Measurements from ENCODE around the gene THADA. TPM values are rescaled to one million over a fixed set of nuclear protein-coding genes. Genes with fewer than 3 reads are reported as not detected.

Gene THADA
- total and polyA plus RNA-seq, 10 donors, result 14.2 to 51.3 (median 40.0) TPM

GRCh38 chr2:43375746-43376522, 219.9 kb downstream of the THADA start:
- peaks cover 0 to 13% (median 2%) of the 10 kb centered on the region in 6 donors for H3K36me3 ChIP-seq
- no peaks in the 10 kb centered on the region for H3K4me1 ChIP-seq
- TF ChIP-seq POLR2A (IDR thresholded peaks at IDR 0.05) (no peak), CTCF (IDR thresholded peaks at IDR 0.05 in 8 of 11, conservative IDR thresholded peaks at IDR 0.05 in 3 of 11) (no peak), POLR2AphosphoS5 (IDR thresholded peaks at IDR 0.05) (no peak)
- no peak for DNase-seq
- H3K4me3 ChIP-seq, result no peak overlapping the region
- WGBS, 5 donors, result 74 to 91% (median 87%) methylated on average over 3 of the region's 3 CpGs
- intact Hi-C loops (cut with DNase I; ENCODE audit: low total_unique reads), result no loop called here
- H3K27me3 ChIP-seq (replicated peaks in 1 of 7), result no peaks in the 10 kb centered on the region
- H3K27ac ChIP-seq, result no peak overlapping the region
- H3K9me3 ChIP-seq, result no peaks in the 10 kb centered on the region

- DNase-seq, result no peak
- intact Hi-C loops (cut with DNase I; ENCODE audit: low total_unique reads), result no loop called here
- Histone ChIP-seq H3K27ac (no peak overlapping the region), H3K4me3 (no peak overlapping the region), H3K4me1 (peaks cover 0 to 16% (median 0%) of the 10 kb centered on the region in 6 donors), H3K27me3 (replicated peaks in 1 of 7) (no peaks in the 10 kb centered on the region), H3K9me3 (no peaks in the 10 kb centered on the region), H3K36me3 (peaks cover 0 to 6% (median 0%) of the 10 kb centered on the region in 6 donors)
- 93 to 97% (median 96%) methylated on average over 8 of the region's 8 CpGs for WGBS, 5 donors
- no peak for TF ChIP-seq CTCF (IDR thresholded peaks at IDR 0.05 in 8 of 11, conservative IDR thresholded peaks at IDR 0.05 in 3 of 11)
- TF ChIP-seq POLR2A (IDR thresholded peaks at IDR 0.05), result no peak
- no peak for TF ChIP-seq POLR2AphosphoS5 (IDR thresholded peaks at IDR 0.05)
Observed at GRCh38 chr2:43372416-43373081, 223.3 kb downstream of the THADA start.

- no peak overlapping the region for H3K4me3 ChIP-seq
- no peaks in the 10 kb centered on the region for H3K9me3 ChIP-seq
- DNase-seq, result no peak
- intact Hi-C loops (cut with DNase I; ENCODE audit: low total_unique reads), result no loop called here
- no peaks in the 10 kb centered on the region for H3K27me3 ChIP-seq (replicated peaks in 1 of 7)
- no peak overlapping the region for H3K27ac ChIP-seq
- H3K4me1 ChIP-seq, result peaks cover 0 to 27% (median 2%) of the 10 kb centered on the region in 6 donors
- H3K36me3 ChIP-seq, result no peaks in the 10 kb centered on the region
- TF ChIP-seq POLR2AphosphoS5 (IDR thresholded peaks at IDR 0.05), result no peak
- TF ChIP-seq CTCF (IDR thresholded peaks at IDR 0.05 in 8 of 11, conservative IDR thresholded peaks at IDR 0.05 in 3 of 11), result no peak
- TF ChIP-seq POLR2A (IDR thresholded peaks at IDR 0.05), result no peak
Observed at GRCh38 chr2:43370705-43371104, 225.1 kb downstream of the THADA start.

GRCh38 chr2:43370146-43370545, 225.7 kb downstream of the THADA start:
- Histone ChIP-seq H3K36me3 (no peaks in the 10 kb centered on the region), H3K4me1 (peaks cover 0 to 27% (median 2%) of the 10 kb centered on the region in 6 donors), H3K27me3 (replicated peaks in 1 of 7) (no peaks in the 10 kb centered on the region), H3K9me3 (no peaks in the 10 kb centered on the region), H3K27ac (no peak overlapping the region), H3K4me3 (no peak overlapping the region)
- WGBS, 5 donors, result 86 to 99% (median 94%) methylated on average over 4 of the region's 4 CpGs
- no peak for TF ChIP-seq POLR2A (IDR thresholded peaks at IDR 0.05)
- no peak for DNase-seq
- intact Hi-C loops (cut with DNase I; ENCODE audit: low total_unique reads), result no loop called here
